Subcutaneous abdominal adipose tissue (tissue), 5 donors: ENCODE data around the gene NRDC.

Source experiments
- H3K27ac ChIP-seq: one replicate; pipeline ENCODE4 v1.7.0; 2013; ENCODE audit warnings: low read depth, mild to moderate bottlenecking, inconsistent platforms, low read length, moderate library complexity
- H3K27me3 ChIP-seq, 5 donors: one replicate each; pipeline ENCODE4 v1.7.0; 2013; ENCODE audit warnings: low read length in 5 of 5, inconsistent platforms in 1 of 5; ENCODE audit not compliant: control insufficient read depth in 5 of 5, insufficient read depth in 4 of 5
- H3K36me3 ChIP-seq, 5 donors: one replicate each; pipeline ENCODE4 v1.7.0; 2013; ENCODE audit warnings: low read length in 5 of 5; ENCODE audit not compliant: control insufficient read depth in 5 of 5, insufficient read depth in 5 of 5
- H3K4me1 ChIP-seq, 5 donors: one replicate each; pipeline ENCODE4 v1.7.0; 2013; ENCODE audit warnings: low read length in 5 of 5, mild to moderate bottlenecking in 3 of 5, moderate library complexity in 1 of 5; ENCODE audit not compliant: control insufficient read depth in 5 of 5, insufficient read depth in 5 of 5
- H3K4me3 ChIP-seq, 5 donors: one replicate each; pipeline ENCODE4 v1.7.0; 2013; ENCODE audit warnings: low read length in 5 of 5, low read depth in 1 of 5
- H3K9ac ChIP-seq, 5 donors: one replicate each; pipeline ENCODE4 v1.7.0; 2013; ENCODE audit warnings: low read length in 5 of 5, mild to moderate bottlenecking in 4 of 5, moderate library complexity in 3 of 5
- H3K9me3 ChIP-seq, 5 donors: one replicate each; pipeline ENCODE4 v1.7.0; 2013; ENCODE audit warnings: low read length in 5 of 5; ENCODE audit not compliant: control insufficient read depth in 5 of 5
- donor health status: healthy.
- donor health status: healthy.
- donor health status: healthy.
- donor health status: healthy.
- donor health status: healthy.

Gene NRDC

DNA sequence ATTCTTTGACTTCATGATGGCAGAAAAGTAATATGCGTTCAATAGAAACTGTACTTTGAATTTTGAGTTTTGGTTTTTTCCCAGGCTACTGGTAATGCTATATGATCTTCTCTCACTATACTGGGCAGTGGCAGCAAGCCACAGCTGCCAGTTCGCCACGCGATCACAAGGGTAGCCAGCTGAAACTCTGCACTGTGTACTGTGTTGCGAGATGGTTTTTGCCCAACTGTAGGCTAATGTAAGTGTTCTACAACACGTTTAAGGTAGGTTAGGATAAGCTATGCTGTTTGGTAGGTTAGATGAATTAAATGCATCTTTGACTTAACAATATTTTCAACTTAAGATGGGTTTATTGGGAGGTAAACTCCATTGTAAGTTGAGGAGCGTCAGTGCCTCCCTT lies 123.1 kb downstream of the NRDC start:
- H3K9me3 ChIP-seq = peaks cover 0 to 3% (median 0%) of the 10 kb centered on the region in 5 donors
- no peak overlapping the region for H3K27ac ChIP-seq
- no peaks in the 10 kb centered on the region for H3K4me1 ChIP-seq
- H3K27me3 ChIP-seq = no peaks in the 10 kb centered on the region
- peaks cover 8 to 25% (median 17%) of the 10 kb centered on the region in 5 donors for H3K36me3 ChIP-seq
- no peak overlapping the region for H3K4me3 ChIP-seq
- H3K9ac ChIP-seq = no peak overlapping the region

DNA sequence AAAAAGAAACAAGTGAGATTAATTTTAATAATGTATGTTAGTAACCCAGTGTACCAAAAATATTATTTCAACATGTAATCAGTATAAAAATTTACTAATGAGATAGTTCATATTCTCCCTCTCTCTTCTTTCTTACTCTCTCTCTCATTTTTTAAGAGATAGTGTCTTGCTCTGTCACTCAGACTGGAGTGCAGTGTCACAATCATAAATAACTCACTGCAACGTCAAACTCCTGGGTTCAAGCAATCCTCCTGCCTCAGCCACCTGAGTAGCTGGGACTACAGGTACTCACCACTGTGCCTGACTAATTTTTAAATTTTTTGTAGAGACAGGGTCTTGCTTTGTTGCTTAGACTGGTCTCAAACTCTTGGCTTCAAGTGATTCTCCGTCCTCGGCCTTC lies 123.9 kb downstream of the NRDC start:
- no peak overlapping the region for H3K4me3 ChIP-seq
- no peak overlapping the region for H3K27ac ChIP-seq
- H3K9me3 ChIP-seq = peaks cover 0 to 3% (median 0%) of the 10 kb centered on the region in 5 donors
- no peak overlapping the region for H3K9ac ChIP-seq
- peaks cover 8 to 26% (median 17%) of the 10 kb centered on the region in 5 donors for H3K36me3 ChIP-seq
- no peaks in the 10 kb centered on the region for H3K27me3 ChIP-seq
- no peaks in the 10 kb centered on the region for H3K4me1 ChIP-seq

DNA sequence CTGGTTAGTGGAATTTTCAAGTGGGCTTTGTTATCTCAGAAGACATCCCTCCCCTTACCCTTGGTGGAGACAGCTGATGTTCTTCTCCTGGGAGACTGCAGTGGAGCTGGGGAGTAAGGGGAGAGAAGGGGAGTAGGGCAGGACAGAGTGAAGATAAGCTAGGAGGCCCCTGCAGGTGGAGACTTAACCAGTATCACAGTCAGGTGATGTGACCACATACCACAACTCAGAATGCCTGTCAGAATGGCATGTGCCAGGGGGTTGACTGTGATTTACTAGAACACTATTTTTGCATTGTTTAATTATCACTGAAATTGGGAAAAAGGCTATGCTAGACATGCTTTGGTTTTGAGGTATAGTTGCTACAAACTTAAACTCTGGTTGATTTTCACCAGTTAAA lies 124.6 kb downstream of the NRDC start:
- Histone ChIP-seq H3K4me1 (no peaks in the 10 kb centered on the region), H3K9ac (no peak overlapping the region), H3K9me3 (peaks cover 0 to 3% (median 0%) of the 10 kb centered on the region in 5 donors), H3K27me3 (no peaks in the 10 kb centered on the region), H3K36me3 (peaks cover 9 to 26% (median 17%) of the 10 kb centered on the region in 5 donors), H3K4me3 (no peak overlapping the region), H3K27ac (no peak overlapping the region)

DNA sequence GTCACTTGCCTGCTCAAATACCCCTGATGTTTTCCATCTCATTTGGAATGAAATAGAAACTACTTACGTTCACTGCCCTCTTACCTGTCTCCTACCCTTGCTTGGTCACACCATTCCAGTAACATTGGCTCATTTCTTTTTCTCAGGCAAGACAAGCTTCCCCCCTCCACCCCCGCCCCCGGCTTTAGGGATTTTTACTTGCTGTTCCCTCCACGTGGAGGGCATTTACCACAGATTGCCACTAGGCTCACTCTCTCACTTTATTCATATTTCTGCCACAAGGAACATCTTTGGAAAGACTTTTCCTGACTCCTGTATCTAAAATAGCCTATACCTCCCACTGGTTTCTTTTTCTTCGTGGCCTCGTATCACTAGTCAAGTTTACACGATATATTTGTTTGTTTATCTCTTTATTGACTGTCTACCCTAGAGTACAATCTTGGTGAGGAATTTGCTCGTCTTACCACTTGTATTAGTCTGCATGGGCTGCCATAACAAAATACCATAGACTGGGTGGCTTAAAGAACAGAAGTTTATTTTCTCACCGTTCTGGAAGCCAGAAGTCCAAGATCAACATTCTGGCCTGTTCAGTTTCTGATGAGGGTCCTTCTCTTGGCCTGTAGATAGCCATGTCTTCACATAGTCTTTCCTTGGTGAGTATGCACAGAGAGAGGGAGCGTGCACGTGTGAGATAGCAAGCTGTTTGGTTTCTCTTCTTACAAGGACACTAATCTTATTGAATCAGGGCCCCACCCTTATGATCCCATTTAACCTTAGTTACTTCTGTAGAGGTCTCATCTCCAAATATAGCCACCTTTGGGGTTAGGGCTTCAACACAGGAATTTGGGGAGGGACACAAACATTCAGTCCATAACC lies 126.2 kb downstream of the NRDC start:
- Histone ChIP-seq H3K27me3 (no peaks in the 10 kb centered on the region), H3K9me3 (peaks cover 0 to 3% (median 0%) of the 10 kb centered on the region in 5 donors), H3K4me1 (no peaks in the 10 kb centered on the region), H3K27ac (no peak overlapping the region), H3K36me3 (peaks cover 9 to 26% (median 17%) of the 10 kb centered on the region in 5 donors), H3K9ac (no peak overlapping the region), H3K4me3 (no peak overlapping the region)

DNA sequence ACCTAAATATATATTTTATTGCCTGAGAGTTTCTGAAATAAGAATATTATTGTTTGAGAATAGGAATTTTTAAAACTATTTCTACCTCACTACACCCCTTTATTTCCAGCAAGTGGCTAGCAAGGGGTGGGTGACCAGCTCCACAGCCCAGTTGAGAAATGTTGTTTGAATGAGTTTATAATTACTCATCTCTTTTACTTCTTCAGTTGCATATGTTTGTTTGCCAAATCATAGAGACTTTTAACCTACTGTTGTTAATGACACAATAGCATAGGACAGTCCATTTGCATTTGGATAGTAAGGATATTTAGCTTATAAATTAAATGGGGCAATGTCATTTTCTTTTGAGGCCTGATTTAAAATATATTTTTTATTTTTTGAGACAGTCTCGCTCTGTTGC lies 127.8 kb downstream of the NRDC start:
- no peak overlapping the region for H3K4me3 ChIP-seq
- H3K4me1 ChIP-seq = no peaks in the 10 kb centered on the region
- peaks cover 9 to 22% (median 15%) of the 10 kb centered on the region in 5 donors for H3K36me3 ChIP-seq
- H3K9ac ChIP-seq = no peak overlapping the region
- H3K9me3 ChIP-seq = peaks cover 0 to 3% (median 0%) of the 10 kb centered on the region in 5 donors
- no peak overlapping the region for H3K27ac ChIP-seq
- H3K27me3 ChIP-seq = no peaks in the 10 kb centered on the region

DNA sequence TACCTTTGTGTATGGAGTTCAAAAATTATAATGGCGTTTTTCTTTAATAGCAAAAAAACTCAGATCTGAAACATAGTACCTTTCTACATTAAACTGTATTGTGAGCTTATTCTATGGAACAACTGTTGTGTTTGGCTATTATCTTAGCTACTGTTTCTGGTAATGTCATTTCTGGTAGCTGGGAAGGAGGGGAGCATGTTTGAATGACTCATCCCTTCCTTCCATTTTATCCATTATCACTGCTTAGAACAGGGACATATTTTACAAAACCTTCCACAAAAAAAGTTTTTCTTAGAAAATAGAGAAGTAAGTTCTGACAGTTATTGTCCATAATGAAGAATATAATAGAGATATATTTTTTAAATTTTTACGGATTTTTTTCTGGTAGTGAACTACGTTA lies 128.3 kb downstream of the NRDC start:
- H3K36me3 ChIP-seq = peaks cover 9 to 18% (median 14%) of the 10 kb centered on the region in 5 donors

DNA sequence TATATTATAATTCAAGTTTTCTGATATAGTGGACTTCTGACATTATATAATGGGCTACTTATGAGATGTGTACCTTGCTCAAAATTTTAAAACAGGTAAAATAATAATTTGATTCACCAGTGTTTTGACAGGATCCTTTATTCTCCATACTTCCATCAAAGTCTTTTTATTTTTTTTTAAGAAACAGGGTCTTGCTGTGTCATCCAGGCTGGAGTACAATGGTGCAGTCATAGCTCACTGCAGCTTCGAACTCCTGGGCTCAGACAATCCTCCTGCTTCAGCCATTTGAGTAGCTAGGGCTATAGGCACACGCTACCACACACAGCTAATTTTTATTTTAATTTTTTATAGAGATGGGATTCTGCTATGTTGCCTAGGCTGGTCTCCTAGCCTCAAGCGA lies 129.4 kb downstream of the NRDC start:
- Histone ChIP-seq H3K9me3 (peaks cover 0 to 3% (median 0%) of the 10 kb centered on the region in 5 donors), H3K27me3 (no peaks in the 10 kb centered on the region), H3K4me3 (no peak overlapping the region), H3K36me3 (peaks cover 9 to 16% (median 12%) of the 10 kb centered on the region in 5 donors), H3K27ac (no peak overlapping the region), H3K4me1 (no peaks in the 10 kb centered on the region), H3K9ac (no peak overlapping the region)

More for the DNA sequence above, 128.3 kb downstream of the NRDC start:
- no peak overlapping the region for H3K4me3 ChIP-seq
- no peaks in the 10 kb centered on the region for H3K27me3 ChIP-seq
- H3K9ac ChIP-seq = no peak overlapping the region
- H3K4me1 ChIP-seq = no peaks in the 10 kb centered on the region
- H3K9me3 ChIP-seq = peaks cover 0 to 3% (median 0%) of the 10 kb centered on the region in 5 donors
- no peak overlapping the region for H3K27ac ChIP-seq

DNA sequence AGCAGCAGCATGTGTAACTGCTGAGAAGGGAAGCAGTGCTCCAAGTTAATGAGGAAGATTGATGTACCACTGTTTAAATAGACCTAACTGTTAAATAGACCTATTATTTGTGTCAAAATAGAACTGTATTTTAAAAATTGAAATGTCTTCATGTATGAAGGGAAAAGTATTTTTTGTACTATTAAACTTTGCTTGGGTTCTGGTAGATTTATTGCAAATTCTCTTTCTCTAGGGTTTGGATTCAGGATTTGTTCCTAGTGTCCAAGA lies 133.3 kb downstream of the NRDC start:
- Histone ChIP-seq H3K27me3 (no peaks in the 10 kb centered on the region), H3K4me1 (no peaks in the 10 kb centered on the region)

DNA sequence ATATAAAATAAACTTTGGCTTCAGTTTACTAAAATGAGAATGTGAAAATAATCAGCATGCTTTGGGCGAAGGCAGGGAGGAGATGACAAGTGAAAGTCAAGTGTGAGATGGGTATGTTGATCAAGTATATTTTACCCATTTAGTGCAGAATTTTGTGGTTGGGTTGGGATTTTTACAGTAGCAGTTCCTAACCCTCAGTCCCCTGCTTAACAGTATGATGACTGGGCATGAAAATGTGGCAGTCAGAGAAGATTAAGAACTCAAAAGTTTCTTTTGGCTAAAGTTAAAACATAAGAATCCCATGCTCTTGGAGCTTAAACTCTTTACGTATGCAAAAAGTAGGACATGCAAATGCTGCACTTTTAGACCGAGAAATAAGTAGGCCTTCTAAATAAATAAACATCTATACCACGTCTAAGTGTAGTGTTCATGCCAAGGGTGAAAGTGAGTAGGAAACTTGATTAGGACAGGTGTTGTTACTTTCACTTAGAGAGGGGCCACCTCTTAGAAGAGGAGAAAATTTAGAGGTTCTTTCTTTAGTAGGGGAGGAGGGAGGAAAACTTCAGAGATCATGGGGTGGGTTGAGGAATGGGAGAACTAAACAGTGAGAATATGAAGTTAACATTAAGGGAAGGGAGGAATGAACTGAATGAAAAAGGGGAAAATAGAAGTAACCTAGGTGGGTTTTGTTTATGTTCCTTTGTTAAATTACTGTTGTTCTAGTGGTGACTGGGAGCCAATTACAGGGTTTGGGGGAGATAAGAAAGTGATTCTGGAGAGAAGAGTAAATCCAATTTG lies 133.8 kb downstream of the NRDC start:
- H3K4me3 ChIP-seq = no peak overlapping the region
- no peak overlapping the region for H3K27ac ChIP-seq
- H3K27me3 ChIP-seq = no peaks in the 10 kb centered on the region
- no peaks in the 10 kb centered on the region for H3K9me3 ChIP-seq
- H3K36me3 ChIP-seq = peaks cover 0 to 4% (median 0%) of the 10 kb centered on the region in 5 donors
- no peak overlapping the region for H3K9ac ChIP-seq
- no peaks in the 10 kb centered on the region for H3K4me1 ChIP-seq

More for the DNA sequence above, 133.3 kb downstream of the NRDC start:
- H3K9ac ChIP-seq = no peak overlapping the region
- no peaks in the 10 kb centered on the region for H3K9me3 ChIP-seq
- H3K4me3 ChIP-seq = no peak overlapping the region
- no peak overlapping the region for H3K27ac ChIP-seq
- H3K36me3 ChIP-seq = peaks cover 0 to 4% (median 3%) of the 10 kb centered on the region in 5 donors

DNA sequence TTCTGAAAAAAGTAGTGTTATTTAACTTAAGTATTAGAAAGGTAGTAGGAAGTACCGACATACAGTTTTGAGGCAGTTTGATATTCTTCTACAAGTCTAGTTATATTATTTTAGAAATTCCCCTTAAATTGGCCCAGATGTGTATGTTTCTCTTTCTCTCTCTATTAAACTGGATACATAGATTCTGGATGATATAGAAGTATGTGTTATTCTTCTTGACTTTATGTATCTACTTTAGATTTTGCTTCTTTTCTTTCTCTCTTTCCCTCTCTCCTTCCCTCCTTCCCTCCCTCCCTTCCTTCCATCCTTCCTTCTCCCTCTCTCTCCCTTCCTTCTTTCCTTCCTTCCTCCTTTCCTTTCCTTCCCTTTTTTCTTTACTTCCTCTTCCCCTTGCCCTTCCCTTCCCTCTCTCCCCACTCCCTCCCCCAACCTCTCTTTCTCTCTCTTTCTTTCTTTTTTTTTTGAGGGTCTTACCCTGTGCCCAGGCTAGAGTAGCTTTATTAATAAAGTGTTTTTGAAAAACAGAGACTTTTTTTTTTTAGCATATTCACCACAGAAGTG lies 137.3 kb downstream of the NRDC start:
- Histone ChIP-seq H3K4me1 (peaks cover 0 to 2% (median 0%) of the 10 kb centered on the region in 5 donors), H3K9ac (no peak overlapping the region), H3K4me3 (no peak overlapping the region), H3K27ac (no peak overlapping the region), H3K27me3 (no peaks in the 10 kb centered on the region), H3K36me3 (no peaks in the 10 kb centered on the region), H3K9me3 (no peaks in the 10 kb centered on the region)
